ENCODE results near the gene DSG2. TPM values are rescaled to one million over a fixed set of nuclear protein-coding genes. Genes with fewer than 3 reads are reported as not detected.
"Not testable (repeated sequence)": the region's sequence is repeated elsewhere in the genome, so short reads cannot be mapped to it uniquely, and the experiment has no call there.

The DSG2 gene
- total and polyA plus RNA-seq, 9 donors: 13.7 to 43.7 (median 21.9) TPM

GRCh38 chr18:31503011-31503410 is 5.0 kb downstream of the DSG2 start:
- H3K27me3 ChIP-seq: no peaks in the 10 kb centered on the region
- TF ChIP-seq CTCF (IDR thresholded peaks at IDR 0.05): no peak
- TF ChIP-seq EP300 (IDR thresholded peaks at IDR 0.05): no peak
- no peak for TF ChIP-seq POLR2A (IDR thresholded peaks at IDR 0.05)
- no peak overlapping the region for H3K4me3 ChIP-seq
- H3K27ac ChIP-seq: no peak overlapping the region
- no peaks in the 10 kb centered on the region for H3K4me1 ChIP-seq (ENCODE audit: insufficient read depth)
- H3K9me3 ChIP-seq: no peaks in the 10 kb centered on the region
- intact Hi-C loops (cut with DNase I): no loop called here
- DNase-seq: no peak
- WGBS, 3 donors: 93 to 96% (median 94%) methylated on average over 4 of the region's 4 CpGs
- H3K36me3 ChIP-seq: no peaks in the 10 kb centered on the region

- H3K36me3 ChIP-seq: no peaks in the 10 kb centered on the region
- 77 to 80% (median 80%) methylated on average over 10 of the region's 10 CpGs for WGBS, 3 donors
- no peak for DNase-seq
- H3K27ac ChIP-seq: no peak overlapping the region
- TF ChIP-seq CTCF (IDR thresholded peaks at IDR 0.05): no peak
- no peak for TF ChIP-seq POLR2A (IDR thresholded peaks at IDR 0.05)
- no peak for TF ChIP-seq EP300 (IDR thresholded peaks at IDR 0.05)
- no peaks in the 10 kb centered on the region for H3K9me3 ChIP-seq
- no peak overlapping the region for H3K4me3 ChIP-seq
- no peaks in the 10 kb centered on the region for H3K27me3 ChIP-seq
- H3K4me1 ChIP-seq (ENCODE audit: insufficient read depth): no peaks in the 10 kb centered on the region
- intact Hi-C loops (cut with DNase I): no loop called here
These were observed 6.6 kb downstream of the DSG2 start for GRCh38 chr18:31504455-31505147.

- Histone ChIP-seq H3K27ac (no peak overlapping the region), H3K9me3 (no peaks in the 10 kb centered on the region), H3K27me3 (no peaks in the 10 kb centered on the region), H3K4me3 (no peak overlapping the region), H3K36me3 (no peaks in the 10 kb centered on the region), H3K4me1 (ENCODE audit: insufficient read depth) (no peaks in the 10 kb centered on the region)
- no peak for DNase-seq
- intact Hi-C loops (cut with DNase I): no loop called here
- TF ChIP-seq CTCF (IDR thresholded peaks at IDR 0.05) (no peak), POLR2A (IDR thresholded peaks at IDR 0.05) (no peak), EP300 (IDR thresholded peaks at IDR 0.05) (no peak)
- WGBS, 3 donors: 71 to 73% (median 72%) methylated on average over 6 of the region's 6 CpGs
These were observed 7.2 kb downstream of the DSG2 start for GRCh38 chr18:31505156-31505555.

- DNase-seq: no peak
- no peaks in the 10 kb centered on the region for H3K4me1 ChIP-seq (ENCODE audit: insufficient read depth)
- no peaks in the 10 kb centered on the region for H3K27me3 ChIP-seq
- intact Hi-C loops (cut with DNase I): no loop called here
- WGBS, 3 donors: 63 to 64% (median 64%) methylated on average over 5 of the region's 5 CpGs
- no peak overlapping the region for H3K4me3 ChIP-seq
- H3K36me3 ChIP-seq: no peaks in the 10 kb centered on the region
- H3K9me3 ChIP-seq: no peaks in the 10 kb centered on the region
- TF ChIP-seq POLR2A (IDR thresholded peaks at IDR 0.05): no peak
- H3K27ac ChIP-seq: no peak overlapping the region
These were observed 8.2 kb downstream of the DSG2 start for GRCh38 chr18:31506024-31506742.

GRCh38 chr18:31507124-31507523 is 9.1 kb downstream of the DSG2 start:
- H3K27ac ChIP-seq; H3K4me1 ChIP-seq (ENCODE audit: insufficient read depth); H3K27me3 ChIP-seq; H3K4me3 ChIP-seq; H3K36me3 ChIP-seq; intact Hi-C loops (cut with DNase I); DNase-seq; H3K9me3 ChIP-seq: not testable (repeated sequence)
- 94 to 99% (median 99%) methylated on average over 2 of the region's 2 CpGs for whole genome bisulfite sequencing, 3 donors

Data from ovary (tissue), 9 donors.